PC-3 (cell line): ENCODE measurements around the gene DAND5.

Experiments
- EZH2 ChIP-seq: fragments of 300-600 bp; sonication (generic); IDR thresholded peaks from one replicate; pipeline ENCODE4 v1.6.1; 2017; ENCODE audit warnings: antibody characterized with exemption, mild to moderate bottlenecking, low read length; ENCODE audit not compliant: unreplicated experiment
- TF ChIP-seq, protein P1 (sequence below): fragments of 300-600 bp; sonication (generic); conservative IDR thresholded peaks from 2 replicates; pipeline ENCODE4 v1.5.1; 2017; ENCODE audit warnings: antibody characterized with exemption, low read depth, mild to moderate bottlenecking, low read length

DNA sequence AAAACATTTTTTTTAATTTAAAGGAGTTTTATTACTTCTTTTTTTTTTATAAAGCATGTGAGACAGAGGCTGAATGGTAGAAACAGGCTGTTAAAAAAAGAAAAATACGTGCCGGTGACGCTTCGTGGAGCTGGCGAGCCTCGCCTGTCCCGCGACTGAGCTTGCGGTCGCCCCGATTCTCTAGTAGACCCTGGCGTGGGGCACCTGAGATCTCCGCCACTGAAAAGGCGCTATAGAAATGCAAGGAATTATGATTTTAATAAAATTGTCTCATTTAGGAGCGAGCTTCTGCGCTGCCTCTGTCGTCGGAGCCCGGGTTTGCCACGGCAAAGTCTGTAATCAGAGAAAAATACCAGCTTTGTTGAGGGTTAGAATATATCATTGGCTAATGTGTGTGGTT is 44.3 kb downstream of the DAND5 start:
- TF ChIP-seq, protein P1, sequence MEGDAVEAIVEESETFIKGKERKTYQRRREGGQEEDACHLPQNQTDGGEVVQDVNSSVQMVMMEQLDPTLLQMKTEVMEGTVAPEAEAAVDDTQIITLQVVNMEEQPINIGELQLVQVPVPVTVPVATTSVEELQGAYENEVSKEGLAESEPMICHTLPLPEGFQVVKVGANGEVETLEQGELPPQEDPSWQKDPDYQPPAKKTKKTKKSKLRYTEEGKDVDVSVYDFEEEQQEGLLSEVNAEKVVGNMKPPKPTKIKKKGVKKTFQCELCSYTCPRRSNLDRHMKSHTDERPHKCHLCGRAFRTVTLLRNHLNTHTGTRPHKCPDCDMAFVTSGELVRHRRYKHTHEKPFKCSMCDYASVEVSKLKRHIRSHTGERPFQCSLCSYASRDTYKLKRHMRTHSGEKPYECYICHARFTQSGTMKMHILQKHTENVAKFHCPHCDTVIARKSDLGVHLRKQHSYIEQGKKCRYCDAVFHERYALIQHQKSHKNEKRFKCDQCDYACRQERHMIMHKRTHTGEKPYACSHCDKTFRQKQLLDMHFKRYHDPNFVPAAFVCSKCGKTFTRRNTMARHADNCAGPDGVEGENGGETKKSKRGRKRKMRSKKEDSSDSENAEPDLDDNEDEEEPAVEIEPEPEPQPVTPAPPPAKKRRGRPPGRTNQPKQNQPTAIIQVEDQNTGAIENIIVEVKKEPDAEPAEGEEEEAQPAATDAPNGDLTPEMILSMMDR: no peak
- TF ChIP-seq EZH2: no peak
